Measurements from ENCODE around the gene TGFBR3. TPM values are rescaled to one million over a fixed set of nuclear protein-coding genes. Genes with fewer than 3 reads are reported as not detected.

The TGFBR3 gene
- total RNA-seq, result 100 to 1,000 TPM in 1 of 4 donors, 10 to 100 TPM in 3; 32.9 to 138 (median 58.8) TPM

DNA sequence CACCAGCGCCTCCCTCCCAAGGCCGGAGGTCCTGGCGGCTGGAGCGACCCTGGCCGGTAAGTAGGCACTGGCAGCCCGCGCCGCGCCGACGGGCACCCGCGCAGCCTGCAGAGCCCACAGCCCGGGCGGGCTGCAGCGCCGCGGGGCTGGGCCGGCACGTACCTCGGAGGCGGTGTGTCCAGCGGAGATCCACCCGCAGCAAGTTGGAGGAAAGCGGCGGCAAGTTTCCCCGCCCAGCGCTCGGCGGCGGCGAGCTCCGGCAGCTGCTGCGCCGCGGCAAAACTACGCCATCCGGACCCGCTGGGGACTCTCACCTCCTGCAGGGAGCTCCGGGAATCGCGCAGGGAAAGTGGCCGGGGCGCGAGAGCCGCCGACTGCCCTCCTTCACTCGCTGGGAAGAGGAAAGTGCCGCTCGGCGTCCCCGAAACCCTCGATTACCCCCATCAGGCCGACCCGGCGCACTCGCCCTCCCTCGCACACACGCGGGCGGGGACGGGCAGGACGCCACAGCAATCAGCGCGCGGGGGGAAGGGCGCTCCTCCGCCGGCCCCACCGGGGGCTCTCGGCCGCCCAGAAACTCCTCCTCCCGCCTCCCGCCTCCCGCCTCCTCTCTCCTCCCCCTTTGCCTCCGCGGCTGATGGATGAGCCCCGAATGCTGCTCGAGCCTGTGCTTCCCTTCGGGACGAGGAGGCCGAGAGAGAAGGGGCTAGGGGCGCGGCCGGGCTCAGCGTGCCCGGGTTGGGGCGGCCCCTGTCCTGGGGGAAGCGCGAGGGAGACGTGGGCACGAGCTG lies at the start of gene TGFBR3:
TSS of gene TGFBR3 (minus strand) at position 436 of the 791 bp plus-strand sequence. CDS start 24,620 bp downstream, outside the sequence.
- H3K27me3 ChIP-seq, result no peaks in the 10 kb centered on the region
- peak; percentile 86 for DNase-seq
- peak within 1 kb of the TSS; percentile 72 to 86 (median 83) for H3K4me3 ChIP-seq
- peak within 1 kb of the TSS; percentile 87 to 97 (median 96) for H3K27ac ChIP-seq
- H3K36me3 ChIP-seq, result no peaks in the 10 kb centered on the region
- intact Hi-C loops (cut with DNase I; ENCODE audit: low total_unique reads) (loop anchor here (5.0 to 10.0 kb wide), 3 partner anchors 51 to 131 kb away; no protein-coding TSS in a partner anchor), in situ Hi-C loops (cut with MboI; ENCODE audit: low pct_ligation_motif_present in 1 of 4, low pct_unique_long_range_greater_than_20kb in 1 of 4, low sequenced_read_pairs in 3 of 4) (no loop called here)
- TF ChIP-seq, protein P1, sequence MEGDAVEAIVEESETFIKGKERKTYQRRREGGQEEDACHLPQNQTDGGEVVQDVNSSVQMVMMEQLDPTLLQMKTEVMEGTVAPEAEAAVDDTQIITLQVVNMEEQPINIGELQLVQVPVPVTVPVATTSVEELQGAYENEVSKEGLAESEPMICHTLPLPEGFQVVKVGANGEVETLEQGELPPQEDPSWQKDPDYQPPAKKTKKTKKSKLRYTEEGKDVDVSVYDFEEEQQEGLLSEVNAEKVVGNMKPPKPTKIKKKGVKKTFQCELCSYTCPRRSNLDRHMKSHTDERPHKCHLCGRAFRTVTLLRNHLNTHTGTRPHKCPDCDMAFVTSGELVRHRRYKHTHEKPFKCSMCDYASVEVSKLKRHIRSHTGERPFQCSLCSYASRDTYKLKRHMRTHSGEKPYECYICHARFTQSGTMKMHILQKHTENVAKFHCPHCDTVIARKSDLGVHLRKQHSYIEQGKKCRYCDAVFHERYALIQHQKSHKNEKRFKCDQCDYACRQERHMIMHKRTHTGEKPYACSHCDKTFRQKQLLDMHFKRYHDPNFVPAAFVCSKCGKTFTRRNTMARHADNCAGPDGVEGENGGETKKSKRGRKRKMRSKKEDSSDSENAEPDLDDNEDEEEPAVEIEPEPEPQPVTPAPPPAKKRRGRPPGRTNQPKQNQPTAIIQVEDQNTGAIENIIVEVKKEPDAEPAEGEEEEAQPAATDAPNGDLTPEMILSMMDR (IDR thresholded peaks at IDR 0.05), result peak; percentile 43 to 78 (median 61)
- TF ChIP-seq EP300 (IDR thresholded peaks at IDR 0.05; ENCODE audit: low read depth) (no peak), POLR2AphosphoS5 (IDR thresholded peaks at IDR 0.05) (peak; percentile 89 to 95 (median 92)), POLR2A (IDR thresholded peaks at IDR 0.05) (peak; percentile 83)
- H3K4me1 ChIP-seq, result peaks cover 2 to 22% (median 9%) of the 10 kb centered on the region in 4 donors
- WGBS, 2 donors (ENCODE audit: low coverage in 1 of 2), result 0% methylated on average over 51 of the region's 92 CpGs; no CpG with 5 or more reads in 1 of the 2 donors
- H3K9me3 ChIP-seq, result no peaks in the 10 kb centered on the region

DNA sequence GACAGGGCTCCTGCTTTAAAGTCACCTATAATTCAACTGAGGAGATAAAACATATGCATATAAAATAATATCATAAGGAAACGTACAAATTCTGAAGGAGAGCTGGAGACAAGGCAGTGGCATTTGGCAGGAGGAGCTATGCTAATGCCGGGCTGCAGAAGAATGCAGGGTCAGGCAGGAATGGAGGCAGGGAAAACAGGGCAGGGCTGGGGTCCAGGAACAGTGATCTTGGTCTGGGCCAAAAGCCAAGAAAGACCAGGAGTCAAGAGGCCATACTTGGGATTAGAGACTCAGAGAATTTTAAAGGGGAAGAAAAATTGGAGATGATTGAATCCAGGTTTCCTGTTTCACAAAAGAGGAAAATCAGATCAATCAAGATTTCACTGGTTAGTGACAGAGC lies 43.3 kb upstream of the TGFBR3 start:
- H3K4me1 ChIP-seq, result no peaks in the 10 kb centered on the region
- DNase-seq, result no peak
- no peak overlapping the region for H3K27ac ChIP-seq
- no peaks in the 10 kb centered on the region for H3K27me3 ChIP-seq
- H3K4me3 ChIP-seq, result no peak overlapping the region
- TF ChIP-seq EP300 (IDR thresholded peaks at IDR 0.05; ENCODE audit: low read depth), result no peak
- TF ChIP-seq POLR2A (IDR thresholded peaks at IDR 0.05), result no peak
- TF ChIP-seq, protein P1 (IDR thresholded peaks at IDR 0.05), result no peak
- no peak for TF ChIP-seq POLR2AphosphoS5 (IDR thresholded peaks at IDR 0.05)
- no peaks in the 10 kb centered on the region for H3K36me3 ChIP-seq
- intact Hi-C loops (cut with DNase I; ENCODE audit: low total_unique reads) (loop anchor here (5.0 kb wide), 1 partner anchor 417 kb away; no protein-coding TSS in a partner anchor), in situ Hi-C loops (cut with MboI; ENCODE audit: low pct_ligation_motif_present in 1 of 4, low pct_unique_long_range_greater_than_20kb in 1 of 4, low sequenced_read_pairs in 3 of 4) (loop anchor here (5.0 to 25.0 kb wide), 3 partner anchors 414 to 667 kb away; no protein-coding TSS in a partner anchor)
- WGBS, 2 donors (ENCODE audit: low coverage in 1 of 2), result 26 to 71% methylated on average over 1 to 2 of the region's 2 CpGs
- H3K9me3 ChIP-seq, result no peaks in the 10 kb centered on the region

DNA sequence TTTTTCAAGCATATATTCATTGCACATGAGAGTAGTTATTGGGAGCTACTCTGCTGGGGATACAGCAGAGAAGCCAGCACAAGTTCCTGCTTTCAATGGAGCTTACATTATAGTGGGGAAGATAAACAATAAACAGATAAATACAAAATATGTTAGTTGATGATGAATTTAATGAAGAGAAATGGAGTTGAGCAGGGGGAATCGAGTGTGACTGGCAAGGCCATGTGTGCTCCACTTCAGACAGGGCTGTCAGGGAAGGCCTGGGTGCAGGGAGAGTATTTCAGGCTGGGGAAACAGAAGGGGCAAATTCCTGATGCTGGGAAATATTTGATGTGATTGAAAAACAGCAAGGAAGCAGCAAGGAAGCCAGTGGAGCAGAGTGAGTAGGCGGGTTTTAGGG lies 42.1 kb upstream of the TGFBR3 start:
- 63 to 92% methylated on average over 2 of the region's 2 CpGs for WGBS, 2 donors (ENCODE audit: low coverage in 1 of 2)
- H3K9me3 ChIP-seq, result no peaks in the 10 kb centered on the region
- no peak overlapping the region for H3K4me3 ChIP-seq
- no peak overlapping the region for H3K27ac ChIP-seq
- DNase-seq, result no peak
- no peaks in the 10 kb centered on the region for H3K27me3 ChIP-seq
- no peaks in the 10 kb centered on the region for H3K4me1 ChIP-seq
- no peak for TF ChIP-seq POLR2A (IDR thresholded peaks at IDR 0.05)
- TF ChIP-seq POLR2AphosphoS5 (IDR thresholded peaks at IDR 0.05), result no peak
- TF ChIP-seq EP300 (IDR thresholded peaks at IDR 0.05; ENCODE audit: low read depth), result no peak
- TF ChIP-seq, protein P1 (IDR thresholded peaks at IDR 0.05), result no peak
- intact Hi-C loops (cut with DNase I; ENCODE audit: low total_unique reads), result loop anchor here (5.0 kb wide), 1 partner anchor 416 kb away; no protein-coding TSS in a partner anchor
- in situ Hi-C loops (cut with MboI; ENCODE audit: low pct_ligation_motif_present in 1 of 4, low pct_unique_long_range_greater_than_20kb in 1 of 4, low sequenced_read_pairs in 3 of 4), result loop anchor here (5.0 to 25.0 kb wide), 3 partner anchors 413 to 666 kb away; no protein-coding TSS in a partner anchor
- no peaks in the 10 kb centered on the region for H3K36me3 ChIP-seq
